Cerebellar nuclear complex (tissue), 1 donor: ENCODE measurements around the gene CNN2.
A peak's percentile ranks its signal among the peaks of the same experiment; 100 is the strongest.

Experiments
- DNase-seq, 2 experiments: peaks; one replicate each; lab custom pipeline; 2025; lab: John Stamatoyannopoulos, UW

The CNN2 gene

GRCh38 chr19:1026783-1027649, 608 bp downstream of the CNN2 start:
- no peak for DNase-seq

- no peak for DNase-seq
Measured at GRCh38 chr19:1027650-1028061, 1.2 kb downstream of the CNN2 start.

- no peak for DNase-seq
Measured at GRCh38 chr19:1028062-1028926, 1.9 kb downstream of the CNN2 start.

- DNase-seq = no peak
Measured at GRCh38 chr19:1032264-1032867, 6.0 kb downstream of the CNN2 start.

- no peak for DNase-seq
Measured at GRCh38 chr19:1035998-1036621, 9.7 kb downstream of the CNN2 start.

- DNase-seq = no peak
Measured at GRCh38 chr19:1037621-1038064, 11.2 kb downstream of the CNN2 start.

GRCh38 chr19:1038978-1039645, 12.7 kb downstream of the CNN2 start:
- DNase-seq = no peak

- peak; percentile 64 to 93 for DNase-seq
Measured at GRCh38 chr19:1039646-1040475, 13.5 kb downstream of the CNN2 start, which contains the start of gene ABCA7. ABCA7 (plus strand) TSS chr19:1040107; CDS start chr19:1041362, 1,255 bp downstream.

- peak; percentile 18 to 75 for DNase-seq
Measured at GRCh38 chr19:1040476-1041271, 14.3 kb downstream of the CNN2 start.

- no peak for DNase-seq
Measured at GRCh38 chr19:1041272-1041834, 14.9 kb downstream of the CNN2 start.

GRCh38 chr19:1041835-1042685, 15.7 kb downstream of the CNN2 start:
- no peak for DNase-seq

GRCh38 chr19:1042689-1043511, 16.5 kb downstream of the CNN2 start:
- DNase-seq = no peak

- no peak for DNase-seq
Measured at GRCh38 chr19:1045247-1045603, 18.8 kb downstream of the CNN2 start.

GRCh38 chr19:1046117-1046626, 19.8 kb downstream of the CNN2 start:
- DNase-seq = no peak

GRCh38 chr19:1046836-1047695, 20.7 kb downstream of the CNN2 start:
- DNase-seq = no peak

- DNase-seq = no peak
Measured at GRCh38 chr19:1047696-1048147, 21.3 kb downstream of the CNN2 start.
